ENCODE data around the gene KIFBP. TPM values are rescaled to one million over a fixed set of nuclear protein-coding genes. Genes with fewer than 3 reads are reported as not detected.
"Not testable (repeated sequence)": the region's sequence is repeated elsewhere in the genome, so short reads cannot be mapped to it uniquely, and the experiment has no call there.

KIFBP gene
- total RNA-seq, 1 experiment from 2014 or later = 44.7 TPM

GRCh38 chr10:69010151-69010640 lies 21.6 kb downstream of the KIFBP start:
- H3K14ac ChIP-seq (ENCODE audit: insufficient read depth, low read length) = no peak overlapping the region
- TF ChIP-seq CTCF (conservative IDR thresholded peaks at IDR 0.05) = no peak
- no peaks in the 10 kb centered on the region for H3K9me3 Mint-ChIP-seq
- H3K36me3 Mint-ChIP-seq (ENCODE audit: insufficient read depth in 1 of 3, low read depth in 3 of 3) = peaks cover 4 to 55% (median 54%) of the 10 kb centered on the region in 3 experiments; a peak in 5 of 7 replicates
- H2AFZ ChIP-seq (ENCODE audit: low read length) = no peak overlapping the region
- no peak for DNase-seq
- H4K8ac ChIP-seq (replicated peaks; ENCODE audit: insufficient read length, low read depth, low read length) = no peak overlapping the region
- no CpG with 5 or more reads among the region's 1 CpG for WGBS (ENCODE audit: extremely low coverage, insufficient read length, low lambda C conversion rate)
- no peaks in the 10 kb centered on the region for H3K9me3 ChIP-seq (ENCODE audit: control insufficient read depth, low read depth, low read length)
- no peak overlapping the region for H3K27ac Mint-ChIP-seq
- H3K4me1 ChIP-seq (ENCODE audit: insufficient read depth, low read length) = no peaks in the 10 kb centered on the region
- H2BK120ac ChIP-seq (ENCODE audit: low read depth, low read length, poor library complexity, severe bottlenecking) = no peak overlapping the region
- no peaks in the 10 kb centered on the region for H3K4me1 Mint-ChIP-seq
- H3K4me2 ChIP-seq (ENCODE audit: insufficient read depth, insufficient read length, low read length) = no peak overlapping the region
- H3K4me3 Mint-ChIP-seq = no peak overlapping the region
- H2BK12ac ChIP-seq (ENCODE audit: insufficient read length, low read depth, low read length) = no peak overlapping the region
- H3K27me3 Mint-ChIP-seq (ENCODE audit: low read depth) = no peaks in the 10 kb centered on the region
- no peaks in the 10 kb centered on the region for H3K79me2 ChIP-seq (ENCODE audit: insufficient read depth, low read length)
- H4K91ac ChIP-seq (ENCODE audit: insufficient read length, low read depth, low read length) = no peak overlapping the region
- no peak overlapping the region for H3K4ac ChIP-seq (ENCODE audit: low read depth, low read length)
- no peak overlapping the region for H3T11ph ChIP-seq (ENCODE audit: low read length)
- no peak overlapping the region for H2AK5ac ChIP-seq (ENCODE audit: insufficient read length, low read length)
- H3K9ac ChIP-seq (ENCODE audit: extremely low read depth, insufficient read length, low read length) = no peak overlapping the region
- no peak overlapping the region for H4K5ac ChIP-seq (ENCODE audit: insufficient read length, low read depth, low read length)
- H3K27me3 ChIP-seq (ENCODE audit: insufficient read depth, low read length) = no peaks in the 10 kb centered on the region
- no peak overlapping the region for H2BK5ac ChIP-seq (ENCODE audit: insufficient read length, low read length)
- H3K18ac ChIP-seq (ENCODE audit: insufficient read length, low read depth, low read length) = no peak overlapping the region
- no peaks in the 10 kb centered on the region for H4K20me1 ChIP-seq (ENCODE audit: control insufficient read depth, insufficient read depth, insufficient read length)
- H2BK20ac ChIP-seq (ENCODE audit: low read depth, low read length, poor library complexity, severe bottlenecking) = no peak overlapping the region
- H2BK15ac ChIP-seq (ENCODE audit: low read depth, low read length) = no peak overlapping the region
- H3K79me1 ChIP-seq (ENCODE audit: insufficient read depth, low read depth, low read length, poor library complexity, severe bottlenecking) = no peaks in the 10 kb centered on the region
- no peak overlapping the region for H3K56ac ChIP-seq (ENCODE audit: insufficient read length, low read depth, low read length)
- no peak overlapping the region for H3K27ac ChIP-seq (ENCODE audit: insufficient read length, low read depth, low read length)
- H3K23ac ChIP-seq (ENCODE audit: insufficient read length, low read depth, low read length) = no peak overlapping the region
- H3K23me2 ChIP-seq (ENCODE audit: insufficient read length, low read depth, low read length, poor library complexity, severe bottlenecking) = no peaks in the 10 kb centered on the region

- H2BK20ac ChIP-seq (ENCODE audit: low read depth, low read length, poor library complexity, severe bottlenecking); H3K79me2 ChIP-seq (ENCODE audit: insufficient read depth, low read length); H2BK5ac ChIP-seq (ENCODE audit: insufficient read length, low read length); H2BK12ac ChIP-seq (ENCODE audit: insufficient read length, low read depth, low read length); H3K9me3 Mint-ChIP-seq; H3T11ph ChIP-seq (ENCODE audit: low read length); H3K56ac ChIP-seq (ENCODE audit: insufficient read length, low read depth, low read length); H3K27ac ChIP-seq (ENCODE audit: insufficient read length, low read depth, low read length); H3K9ac ChIP-seq (ENCODE audit: extremely low read depth, insufficient read length, low read length); H3K4ac ChIP-seq (ENCODE audit: low read depth, low read length); H2BK120ac ChIP-seq (ENCODE audit: low read depth, low read length, poor library complexity, severe bottlenecking); H4K91ac ChIP-seq (ENCODE audit: insufficient read length, low read depth, low read length); H2BK15ac ChIP-seq (ENCODE audit: low read depth, low read length); H4K5ac ChIP-seq (ENCODE audit: insufficient read length, low read depth, low read length); H3K27me3 Mint-ChIP-seq (ENCODE audit: low read depth); H3K27me3 ChIP-seq (ENCODE audit: insufficient read depth, low read length); DNase-seq; H3K9me3 ChIP-seq (ENCODE audit: control insufficient read depth, low read depth, low read length); H4K20me1 ChIP-seq (ENCODE audit: control insufficient read depth, insufficient read depth, insufficient read length); H3K18ac ChIP-seq (ENCODE audit: insufficient read length, low read depth, low read length); H3K4me2 ChIP-seq (ENCODE audit: insufficient read depth, insufficient read length, low read length); H3K23ac ChIP-seq (ENCODE audit: insufficient read length, low read depth, low read length); H2AFZ ChIP-seq (ENCODE audit: low read length); H3K79me1 ChIP-seq (ENCODE audit: insufficient read depth, low read depth, low read length, poor library complexity, severe bottlenecking); H3K23me2 ChIP-seq (ENCODE audit: insufficient read length, low read depth, low read length, poor library complexity, severe bottlenecking); H4K8ac ChIP-seq (replicated peaks; ENCODE audit: insufficient read length, low read depth, low read length); H3K4me1 Mint-ChIP-seq; H3K4me3 Mint-ChIP-seq; H3K4me1 ChIP-seq (ENCODE audit: insufficient read depth, low read length); H2AK5ac ChIP-seq (ENCODE audit: insufficient read length, low read length); H3K14ac ChIP-seq (ENCODE audit: insufficient read depth, low read length): not testable (repeated sequence)
- Mint-ChIP-seq H3K27ac (peak overlapping the region in 1 of 3 experiments; percentile 5; a peak in 1 of 7 replicates), H3K36me3 (ENCODE audit: insufficient read depth in 1 of 3, low read depth in 3 of 3) (peaks cover 7 to 61% (median 48%) of the 10 kb centered on the region in 3 experiments; a peak in 6 of 7 replicates)
- WGBS (ENCODE audit: extremely low coverage, insufficient read length, low lambda C conversion rate) = no CpG with 5 or more reads among the region's 2 CpGs
Observed at GRCh38 chr10:69012778-69013177, 24.2 kb downstream of the KIFBP start.
